HG03066 (cell line): ENCODE results near the gene PLD6.
"Not testable (repeated sequence)": the region's sequence is repeated elsewhere in the genome, so short reads cannot be mapped to it uniquely, and the experiment has no call there.

Source experiments
- ATAC-seq: cut with Tn5 transposase; IDR thresholded peaks from one replicate; pipeline ENCODE4 v1.9.1; 2021; ENCODE audit warnings: low read depth; ENCODE audit not compliant: unreplicated experiment

Gene PLD6

GRCh38 chr17:17158506-17158905 lies 47.6 kb downstream of the PLD6 start:
- ATAC-seq: not testable (repeated sequence)

GRCh38 chr17:17157041-17157440 lies 49.1 kb downstream of the PLD6 start:
- ATAC-seq: no peak

- no peak for ATAC-seq
Measured at GRCh38 chr17:17156511-17156910, 49.6 kb downstream of the PLD6 start.

- ATAC-seq: no peak
Measured at GRCh38 chr17:17156107-17156506, 50.0 kb downstream of the PLD6 start.

- ATAC-seq: no peak
Measured at GRCh38 chr17:17155568-17155967, 50.6 kb downstream of the PLD6 start.

- no peak for ATAC-seq
Measured at GRCh38 chr17:17154981-17155380, 51.2 kb downstream of the PLD6 start.

- no peak for ATAC-seq
Measured at GRCh38 chr17:17154556-17154955, 51.6 kb downstream of the PLD6 start.

- no peak for ATAC-seq
Measured at GRCh38 chr17:17153709-17154108, 52.4 kb downstream of the PLD6 start.

GRCh38 chr17:17153071-17153470 lies 53.1 kb downstream of the PLD6 start:
- no peak for ATAC-seq

GRCh38 chr17:17152385-17152784 lies 53.7 kb downstream of the PLD6 start:
- ATAC-seq: no peak

GRCh38 chr17:17151962-17152361 lies 54.2 kb downstream of the PLD6 start:
- ATAC-seq: no peak

- ATAC-seq: no peak
Measured at GRCh38 chr17:17151541-17151940, 54.6 kb downstream of the PLD6 start.

- ATAC-seq: no peak
Measured at GRCh38 chr17:17151055-17151454, 55.1 kb downstream of the PLD6 start.
